Right cardiac atrium (tissue), 5 donors: ENCODE measurements around the gene CALD1. TPM values are rescaled to one million over a fixed set of nuclear protein-coding genes. Genes with fewer than 3 reads are reported as not detected.

ENCODE experiments used
- ATAC-seq, 2 donors: fragments of 200-7000 bp; cut with Tn5 transposase; one replicate each; pipeline versions ENCODE4 v1.8.0 to v1.9.1; 2020; ENCODE audit warnings: moderate library complexity in 2 of 2, mild to moderate bottlenecking in 1 of 2
- DNase-seq, 3 donors: peaks; one replicate each; pipeline ENCODE4 v3.0.0-alpha.2; 2020
- H3K27ac ChIP-seq: one replicate; pipeline ENCODE4 v1.5.1; 2013; ENCODE audit warnings: mild to moderate bottlenecking, low read length, control low read depth, moderate library complexity
- H3K27me3 ChIP-seq: one replicate; pipeline ENCODE4 v1.6.1; 2013; ENCODE audit not compliant: control insufficient read depth, insufficient read depth
- H3K4me1 ChIP-seq: one replicate; pipeline ENCODE4 v1.6.1; 2013; ENCODE audit warnings: low read length; ENCODE audit not compliant: control insufficient read depth, insufficient read depth
- H3K4me3 ChIP-seq: one replicate; pipeline ENCODE4 v1.5.1; 2013; ENCODE audit warnings: low read length, control low read depth
- H3K9me3 ChIP-seq: one replicate; pipeline ENCODE4 v1.6.1; 2013; ENCODE audit warnings: low read length; ENCODE audit not compliant: control insufficient read depth
- WGBS: extraction: QIAGEN DNeasy Blood & Tissue Kit; methylation state at CpG from one replicate; pipeline ENCODE4 v1.1.7; 2013; 5-methylcytosine and 5-hydroxymethylcytosine counted together
- intact Hi-C, 4 donors: fragments of 100-400 bp; cut with DNase I; formaldehyde crosslinking; loops; one replicate each; pipeline versions ENCODE4 v1.11.0 to v1.14.0; 2022 to 2023
- polyA plus RNA-seq: library from polyadenylated mRNA; stranded (reverse); fragments of 200-250 nt; gene quantifications from one replicate; pipeline ENCODE4 v1.2.3, GENCODE V29; 2013
- total RNA-seq, 4 donors: library from RNA; stranded (reverse); fragmentation: NEBNext Ultra II Directional; extraction: Animal tissue kit (Norgen Biotek cat#: 25700); gene quantifications; one replicate each; pipeline ENCODE4 v1.2.1, GENCODE V29; 2021
- donor health status: healthy with polysubstance abuse.
- donor health status: DM: no; HTN: yes; CAD: no.
- donor health status: DM: no; HTN: no; CAD: no.
- donor health status: DM: no; HTN: yes; CAD: no; lungs with severe emphysema.
- donor health status: DM: yes; HTN: yes; CAD: no.

The CALD1 gene
- total and polyA plus RNA-seq, 5 donors, result 93.9 to 214 (median 135) TPM

GRCh38 chr7:134910214-134910890, 130.9 kb downstream of the CALD1 start:
- no peak for ATAC-seq
- Histone ChIP-seq H3K27ac (no peak overlapping the region), H3K4me1 (peaks cover 5% of the 10 kb centered on the region), H3K27me3 (no peaks in the 10 kb centered on the region), H3K4me3 (no peak overlapping the region), H3K9me3 (no peaks in the 10 kb centered on the region)
- intact Hi-C loops, result no loop called here
- 69% methylated on average over 4 of the region's 4 CpGs for WGBS
- DNase-seq, result no peak

GRCh38 chr7:134910968-134911367, 131.5 kb downstream of the CALD1 start:
- no peak overlapping the region for H3K4me3 ChIP-seq
- no peak overlapping the region for H3K27ac ChIP-seq
- no peak for ATAC-seq
- DNase-seq, result no peak
- no peaks in the 10 kb centered on the region for H3K9me3 ChIP-seq
- H3K4me1 ChIP-seq, result peaks cover 4% of the 10 kb centered on the region
- 94% methylated on average over 4 of the region's 4 CpGs for WGBS
- intact Hi-C loops, result no loop called here
- H3K27me3 ChIP-seq, result no peaks in the 10 kb centered on the region

- ATAC-seq (no peak), DNase-seq (no peak)
- Histone ChIP-seq H3K9me3 (no peaks in the 10 kb centered on the region), H3K4me3 (no peak overlapping the region), H3K27ac (no peak overlapping the region), H3K27me3 (no peaks in the 10 kb centered on the region), H3K4me1 (peaks cover 5% of the 10 kb centered on the region)
- intact Hi-C loops, result no loop called here
- WGBS, result 86% methylated on average over 6 of the region's 6 CpGs
Observed at GRCh38 chr7:134916171-134916883, 136.9 kb downstream of the CALD1 start.

GRCh38 chr7:134919240-134919641, 139.8 kb downstream of the CALD1 start:
- Histone ChIP-seq H3K9me3 (no peaks in the 10 kb centered on the region), H3K4me1 (peaks cover 8% of the 10 kb centered on the region), H3K27ac (no peak overlapping the region), H3K4me3 (no peak overlapping the region), H3K27me3 (no peaks in the 10 kb centered on the region)
- intact Hi-C loops, result no loop called here
- ATAC-seq, result peak in 1 of 2 donors; percentile 40
- no peak for DNase-seq

- Histone ChIP-seq H3K4me1 (peaks cover 6% of the 10 kb centered on the region), H3K9me3 (no peaks in the 10 kb centered on the region), H3K4me3 (no peak overlapping the region), H3K27ac (peak overlapping the region; percentile 78), H3K27me3 (no peaks in the 10 kb centered on the region)
- WGBS, result 69% methylated on average over 2 of the region's 2 CpGs
- no peak for DNase-seq
- intact Hi-C loops, result no loop called here
- peak in 1 of 2 donors; percentile 25 for ATAC-seq
Observed at GRCh38 chr7:134920026-134920753, 140.8 kb downstream of the CALD1 start.

- Histone ChIP-seq H3K27me3 (no peaks in the 10 kb centered on the region), H3K4me1 (peaks cover 6% of the 10 kb centered on the region), H3K27ac (peak overlapping the region; percentile 58), H3K4me3 (no peak overlapping the region), H3K9me3 (no peaks in the 10 kb centered on the region)
- intact Hi-C loops, result no loop called here
- DNase-seq (no peak), ATAC-seq (no peak)
- 79% methylated on average over 5 of the region's 5 CpGs for WGBS
Observed at GRCh38 chr7:134922720-134923704, 143.6 kb downstream of the CALD1 start.

- DNase-seq (no peak), ATAC-seq (no peak)
- H3K27ac ChIP-seq, result peak overlapping the region; percentile 17
- intact Hi-C loops, result no loop called here
- peaks cover 3% of the 10 kb centered on the region for H3K4me1 ChIP-seq
- no peaks in the 10 kb centered on the region for H3K9me3 ChIP-seq
- 82% methylated on average over 5 of the region's 5 CpGs for WGBS
- H3K4me3 ChIP-seq, result no peak overlapping the region
- H3K27me3 ChIP-seq, result no peaks in the 10 kb centered on the region
Observed at GRCh38 chr7:134925766-134926165, 146.3 kb downstream of the CALD1 start.

- ATAC-seq (no peak), DNase-seq (no peak)
- Histone ChIP-seq H3K9me3 (no peaks in the 10 kb centered on the region), H3K27ac (no peak overlapping the region), H3K4me1 (peaks cover 3% of the 10 kb centered on the region), H3K27me3 (no peaks in the 10 kb centered on the region), H3K4me3 (no peak overlapping the region)
- 98% methylated on average over 1 of the region's 1 CpG for WGBS
- intact Hi-C loops, result no loop called here
Observed at GRCh38 chr7:134926396-134926795, 147.0 kb downstream of the CALD1 start.

GRCh38 chr7:134927076-134927475, 147.6 kb downstream of the CALD1 start:
- Histone ChIP-seq H3K9me3 (no peaks in the 10 kb centered on the region), H3K4me1 (peaks cover 7% of the 10 kb centered on the region), H3K27ac (no peak overlapping the region), H3K27me3 (no peaks in the 10 kb centered on the region), H3K4me3 (no peak overlapping the region)
- intact Hi-C loops, result no loop called here
- 62% methylated on average over 2 of the region's 2 CpGs for WGBS
- no peak for DNase-seq
- ATAC-seq, result no peak

GRCh38 chr7:134927723-134928122, 148.3 kb downstream of the CALD1 start:
- H3K4me1 ChIP-seq, result peaks cover 11% of the 10 kb centered on the region
- H3K9me3 ChIP-seq, result no peaks in the 10 kb centered on the region
- no peak overlapping the region for H3K27ac ChIP-seq
- 94% methylated on average over 3 of the region's 3 CpGs for WGBS
- no peak for ATAC-seq
- DNase-seq, result no peak
- intact Hi-C loops, result no loop called here
- no peaks in the 10 kb centered on the region for H3K27me3 ChIP-seq
- H3K4me3 ChIP-seq, result no peak overlapping the region
